NB4 (cell line): Measurements from ENCODE around the gene WDR47.
"Not testable (repeated sequence)": the region's sequence is repeated elsewhere in the genome, so short reads cannot be mapped to it uniquely, and the experiment has no call there.

ENCODE experiments used
- DNase-seq: peaks from one replicate; pipeline ENCODE4 v3.0.0; 2010; ENCODE audit warnings: low read depth
- H3K4me3 ChIP-seq: one replicate; pipeline ENCODE4 v1.5.1; 2011; ENCODE audit warnings: mild to moderate bottlenecking, low read depth, low read length, moderate library complexity
- MYC ChIP-seq: IDR thresholded peaks from 2 replicates; pipeline ENCODE4 v1.6.1; 2011; ENCODE audit warnings: low read depth, low read length
- POLR2A ChIP-seq: IDR thresholded peaks from 2 replicates; pipeline ENCODE4 v1.6.1; 2011; ENCODE audit warnings: mild to moderate bottlenecking; ENCODE audit not compliant: insufficient read length; ENCODE audit errors: extremely low read depth
- TF ChIP-seq, protein P1 (sequence below): IDR thresholded peaks from one replicate; pipeline ENCODE4 v1.5.1; 2012; ENCODE audit warnings: low read depth, low read length
- TF ChIP-seq, protein P2 (sequence below): IDR thresholded peaks from 2 replicates; pipeline ENCODE4 v1.6.1; 2011; ENCODE audit warnings: low read depth, low read length

WDR47 gene

DNA sequence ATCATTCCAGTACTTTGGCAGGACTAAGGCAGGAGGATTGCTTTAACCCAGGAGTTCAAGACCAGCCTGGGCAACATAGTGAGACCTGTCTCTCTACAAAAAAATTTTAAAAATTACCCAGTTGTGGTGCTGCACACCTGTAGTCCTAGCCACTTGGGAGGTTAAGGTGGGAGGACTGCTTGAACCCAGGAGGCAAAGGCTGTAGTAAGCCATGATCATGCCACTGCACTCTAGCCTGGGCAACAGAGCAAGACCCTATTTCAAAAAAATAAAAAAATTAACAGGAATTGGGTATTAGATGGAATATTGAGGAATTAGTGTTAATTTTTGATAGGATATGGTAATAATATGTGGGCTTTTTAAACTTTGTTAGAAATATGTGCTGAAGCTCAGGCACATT is 17.1 kb upstream of the WDR47 start:
- DNase-seq = no peak
- no peak for TF ChIP-seq MYC
- no peak for TF ChIP-seq POLR2A
- TF ChIP-seq, protein P1, sequence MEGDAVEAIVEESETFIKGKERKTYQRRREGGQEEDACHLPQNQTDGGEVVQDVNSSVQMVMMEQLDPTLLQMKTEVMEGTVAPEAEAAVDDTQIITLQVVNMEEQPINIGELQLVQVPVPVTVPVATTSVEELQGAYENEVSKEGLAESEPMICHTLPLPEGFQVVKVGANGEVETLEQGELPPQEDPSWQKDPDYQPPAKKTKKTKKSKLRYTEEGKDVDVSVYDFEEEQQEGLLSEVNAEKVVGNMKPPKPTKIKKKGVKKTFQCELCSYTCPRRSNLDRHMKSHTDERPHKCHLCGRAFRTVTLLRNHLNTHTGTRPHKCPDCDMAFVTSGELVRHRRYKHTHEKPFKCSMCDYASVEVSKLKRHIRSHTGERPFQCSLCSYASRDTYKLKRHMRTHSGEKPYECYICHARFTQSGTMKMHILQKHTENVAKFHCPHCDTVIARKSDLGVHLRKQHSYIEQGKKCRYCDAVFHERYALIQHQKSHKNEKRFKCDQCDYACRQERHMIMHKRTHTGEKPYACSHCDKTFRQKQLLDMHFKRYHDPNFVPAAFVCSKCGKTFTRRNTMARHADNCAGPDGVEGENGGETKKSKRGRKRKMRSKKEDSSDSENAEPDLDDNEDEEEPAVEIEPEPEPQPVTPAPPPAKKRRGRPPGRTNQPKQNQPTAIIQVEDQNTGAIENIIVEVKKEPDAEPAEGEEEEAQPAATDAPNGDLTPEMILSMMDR = no peak
- TF ChIP-seq, protein P2, sequence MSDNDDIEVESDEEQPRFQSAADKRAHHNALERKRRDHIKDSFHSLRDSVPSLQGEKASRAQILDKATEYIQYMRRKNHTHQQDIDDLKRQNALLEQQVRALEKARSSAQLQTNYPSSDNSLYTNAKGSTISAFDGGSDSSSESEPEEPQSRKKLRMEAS = no peak
- H3K4me3 ChIP-seq = no peak overlapping the region

DNA sequence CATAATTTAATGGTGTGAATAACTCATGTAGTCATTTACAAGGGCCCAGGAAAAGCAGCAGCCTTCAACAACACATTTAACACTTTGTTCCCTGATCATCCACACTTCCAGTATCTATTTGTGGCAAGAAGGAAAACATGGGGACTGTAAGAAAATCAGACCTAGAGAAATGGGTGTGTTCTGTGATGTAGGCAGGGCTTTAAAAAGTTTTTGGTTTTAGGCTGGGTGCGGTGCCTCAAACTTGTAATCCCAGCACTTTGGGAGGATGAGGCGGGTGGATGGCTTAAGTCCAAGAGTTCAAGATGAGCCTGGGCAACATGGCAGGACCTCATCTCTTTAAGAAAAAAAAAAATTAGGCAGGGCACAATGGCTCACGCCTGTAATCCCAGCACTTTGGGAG is 14.2 kb upstream of the WDR47 start:
- no peak for TF ChIP-seq POLR2A
- TF ChIP-seq MYC = no peak
- TF ChIP-seq, protein P1 = no peak
- TF ChIP-seq, protein P2 = no peak
- H3K4me3 ChIP-seq = no peak overlapping the region
- no peak for DNase-seq

DNA sequence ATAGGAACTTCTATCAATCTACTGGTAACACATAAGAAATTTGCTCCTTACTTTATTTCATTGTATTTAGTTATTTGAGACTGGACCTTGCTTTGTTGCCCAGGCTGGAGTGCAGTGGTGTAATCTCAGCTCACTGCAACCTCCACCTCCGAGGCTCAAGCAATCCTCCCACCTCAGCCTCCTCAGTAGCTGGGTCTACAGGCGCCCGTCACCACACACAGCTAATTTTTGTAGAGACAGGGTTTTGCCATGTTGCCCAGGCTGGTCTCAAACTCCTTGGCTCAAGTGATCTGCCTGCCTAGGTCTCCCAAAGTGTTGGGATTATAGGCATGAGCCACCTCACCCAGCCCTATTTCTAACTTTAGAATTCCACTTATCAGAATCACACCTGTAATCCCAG is 10.2 kb upstream of the WDR47 start:
- not testable (repeated sequence) for DNase-seq, H3K4me3 ChIP-seq

DNA sequence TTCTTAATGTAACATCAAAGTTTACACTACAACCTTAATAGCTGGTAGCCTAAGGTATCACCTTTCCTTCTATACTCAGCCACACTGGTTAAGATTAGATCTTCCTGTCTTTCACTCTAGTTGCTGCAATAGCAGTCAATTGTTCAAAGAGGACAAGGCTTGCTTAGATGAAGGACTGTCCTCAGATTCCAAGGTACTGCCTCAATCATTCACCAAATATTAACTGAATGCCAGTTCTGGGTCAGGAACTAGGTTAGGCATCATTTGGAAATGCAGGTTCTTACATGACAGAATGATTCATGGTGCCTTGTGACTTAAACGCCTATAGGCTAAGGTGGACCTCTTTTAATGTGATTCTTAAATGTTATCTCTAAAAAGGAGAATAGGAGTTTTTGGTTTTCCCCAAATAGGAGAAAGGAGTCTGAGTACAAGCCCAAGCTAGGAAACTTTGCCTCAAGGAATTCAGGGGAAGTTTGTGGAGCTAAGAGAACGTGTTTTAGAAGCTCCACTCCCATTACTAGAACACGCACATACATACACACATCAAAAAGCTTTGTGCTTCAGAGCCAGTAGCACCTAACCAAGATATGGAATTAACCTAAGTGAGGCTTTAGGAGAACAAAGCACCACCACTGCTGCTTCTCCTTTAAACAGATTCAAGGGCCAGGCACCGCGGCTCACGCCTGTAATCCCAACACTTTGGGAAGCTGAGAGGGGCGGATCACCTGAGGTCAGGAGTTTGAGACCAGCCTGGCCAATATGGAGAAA is 8.5 kb upstream of the WDR47 start:
- TF ChIP-seq MYC = no peak
- DNase-seq = no peak
- H3K4me3 ChIP-seq = no peak overlapping the region

DNA sequence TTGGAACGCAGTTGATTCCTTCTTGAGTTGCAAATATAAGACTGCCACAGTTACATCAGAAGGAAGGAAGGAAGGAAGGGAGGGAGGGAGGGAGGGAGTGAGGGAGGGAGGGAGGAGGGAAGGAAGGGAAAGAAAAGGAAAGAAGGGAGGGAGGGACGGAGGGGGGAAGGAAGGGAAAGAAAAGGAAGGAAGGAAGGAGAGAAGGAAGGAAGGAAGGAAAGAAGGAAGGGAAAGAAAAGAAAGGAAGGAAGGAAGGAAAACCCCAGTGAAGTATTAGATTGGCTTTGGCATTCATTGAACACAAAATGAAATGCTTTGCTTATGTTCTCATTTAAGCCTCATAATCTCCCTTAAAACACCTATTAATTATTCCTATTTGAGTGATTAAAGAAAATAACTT is 6.4 kb upstream of the WDR47 start:
- DNase-seq = no peak
- H3K4me3 ChIP-seq = no peak overlapping the region
- TF ChIP-seq, protein P1 = no peak
- TF ChIP-seq, protein P2 = no peak
- no peak for TF ChIP-seq POLR2A
- no peak for TF ChIP-seq MYC

DNA sequence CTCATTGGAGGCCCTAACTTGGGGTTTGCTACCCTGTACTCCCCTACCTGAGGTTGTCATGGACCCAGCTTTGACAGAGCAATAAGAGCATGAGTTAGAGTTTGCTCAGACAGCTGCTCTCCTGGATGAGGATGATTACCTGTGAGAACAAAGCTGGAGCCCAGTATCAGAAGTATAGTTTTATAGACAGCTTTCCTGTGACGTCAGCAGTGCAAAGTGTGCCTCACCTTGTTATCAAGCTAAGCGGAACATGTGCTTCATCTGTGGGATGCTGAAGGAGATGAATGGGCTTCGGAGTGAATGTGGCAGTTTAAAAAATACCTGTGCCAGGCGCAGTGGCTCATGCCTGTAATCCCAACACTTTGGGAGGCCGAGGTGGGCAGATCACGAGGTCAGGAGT is 5.4 kb upstream of the WDR47 start:
- no peak overlapping the region for H3K4me3 ChIP-seq
- TF ChIP-seq, protein P2 = no peak
- TF ChIP-seq POLR2A = no peak
- TF ChIP-seq MYC = no peak

DNA sequence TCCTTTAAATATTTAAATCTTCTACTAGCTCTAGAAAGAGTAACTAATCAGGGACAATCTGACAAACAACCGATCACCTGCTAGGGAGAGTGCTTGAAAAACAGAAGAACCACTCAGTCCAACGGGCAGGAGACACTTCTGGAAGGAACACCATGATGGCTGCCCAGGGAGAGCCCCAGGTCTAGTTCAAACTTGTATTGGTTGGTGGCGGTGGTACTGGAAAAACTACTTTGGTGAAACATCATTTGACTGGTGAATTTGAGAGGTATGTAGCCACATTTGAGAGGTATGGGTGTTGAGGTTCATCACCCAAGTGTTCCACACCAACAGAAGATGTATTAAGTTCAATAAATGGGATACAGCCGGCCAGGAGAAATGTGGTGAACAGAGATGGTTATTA is 4.8 kb upstream of the WDR47 start:
- no peak for DNase-seq
- H3K4me3 ChIP-seq = no peak overlapping the region

More for the DNA sequence above, 5.4 kb upstream of the WDR47 start:
- DNase-seq = no peak

More for the DNA sequence above, 4.8 kb upstream of the WDR47 start:
- no peak for TF ChIP-seq MYC
- no peak for TF ChIP-seq POLR2A
- TF ChIP-seq, protein P2 = no peak
- TF ChIP-seq, protein P1 = no peak
